OCI-LY1 (cell line): Measurements from ENCODE around the gene ANTXR1.

Experiments used
- CTCF ChIP-seq: fragments of 200-600 bp; sonication (generic), shearing (Covaris generic); IDR thresholded peaks from 2 replicates; pipeline ENCODE4 v1.5.1; 2017; ENCODE audit warnings: mild to moderate bottlenecking, antibody characterized with exemption, low read length, moderate library complexity, mixed read lengths
- EZH2 ChIP-seq: fragments of 200-600 bp; sonication (generic), shearing (Covaris generic); IDR thresholded peaks from 2 replicates; pipeline ENCODE4 v1.8.0; 2017; ENCODE audit warnings: borderline replicate concordance, mixed run types, mild to moderate bottlenecking, antibody characterized with exemption, low read length, moderate library complexity, mixed read lengths

- TF ChIP-seq CTCF (no peak), EZH2 (no peak)
Measured at GRCh38 chr2:68992933-68993332, 20.0 kb upstream of the ANTXR1 start.
